ENCODE results near the gene CELF2. TPM values are rescaled to one million over a fixed set of nuclear protein-coding genes. Genes with fewer than 3 reads are reported as not detected.

Gene CELF2
- total and polyA plus RNA-seq, 9 of the 15 experiments (the other 6 are each of a cell fraction or from before 2014, with no cell fraction given) = 4.0 to 20.3 (median 11.1) TPM

- TF ChIP-seq ZFP91 (CRISPR knock-in tag; IDR thresholded peaks at IDR 0.05) = no peak
- TF ChIP-seq NFIX (CRISPR knock-in tag; IDR thresholded peaks at IDR 0.05; ENCODE audit: low read depth) = no peak
- no peak for TF ChIP-seq ELK3 (CRISPR knock-in tag; IDR thresholded peaks at IDR 0.05)
- no peak for TF ChIP-seq LEF1 (IDR thresholded peaks at IDR 0.05)
- TF ChIP-seq NFATC3 (IDR thresholded peaks at IDR 0.05) = no peak
- no peak for TF ChIP-seq SIN3A (IDR thresholded peaks at IDR 0.05; ENCODE audit: borderline replicate concordance in 2 of 2, control insufficient read depth in 1 of 2, low read depth in 2 of 2, low read length in 2 of 2)
Observed at GRCh38 chr10:11205030-11205772, 187.5 kb downstream of the CELF2 start (continued).

All from K562 (cell line).